Measurements from ENCODE around the gene FYCO1.
"Not testable (repeated sequence)": the region's sequence is repeated elsewhere in the genome, so short reads cannot be mapped to it uniquely, and the experiment has no call there.

FYCO1 gene

GRCh38 chr3:46010519-46011113, 15.0 kb upstream of the FYCO1 start:
- DNase-seq (ENCODE audit: low read depth in 2 of 3, low spot score in 2 of 3): no peak

- no peak for DNase-seq (ENCODE audit: low read depth in 2 of 3, low spot score in 2 of 3)
These were observed 12.4 kb upstream of the FYCO1 start for GRCh38 chr3:46008058-46008457.

- DNase-seq (ENCODE audit: low read depth in 2 of 3, low spot score in 2 of 3): no peak
These were observed 11.7 kb upstream of the FYCO1 start for GRCh38 chr3:46007280-46007679.

GRCh38 chr3:46006238-46007032, 10.8 kb upstream of the FYCO1 start:
- no peak for DNase-seq (ENCODE audit: low read depth in 2 of 3, low spot score in 2 of 3)

GRCh38 chr3:46003706-46004105, 8.1 kb upstream of the FYCO1 start:
- not testable (repeated sequence) for DNase-seq (ENCODE audit: low read depth in 2 of 3, low spot score in 2 of 3)

- no peak for DNase-seq (ENCODE audit: low read depth in 2 of 3, low spot score in 2 of 3)
These were observed 5.6 kb upstream of the FYCO1 start for GRCh38 chr3:46001178-46001577.

GRCh38 chr3:45997942-45998341, 2.3 kb upstream of the FYCO1 start:
- no peak for DNase-seq (ENCODE audit: low read depth in 2 of 3, low spot score in 2 of 3)

- DNase-seq (ENCODE audit: low read depth in 2 of 3, low spot score in 2 of 3): not testable (repeated sequence)
These were observed 1.9 kb upstream of the FYCO1 start for GRCh38 chr3:45997499-45997898.

GRCh38 chr3:45994419-45995235, 997 bp downstream of the FYCO1 start:
- DNase-seq (ENCODE audit: low read depth in 2 of 3, low spot score in 2 of 3): peak in 1 of 3 experiments; percentile 46

GRCh38 chr3:45993421-45994027, 2.1 kb downstream of the FYCO1 start:
- no peak for DNase-seq (ENCODE audit: low read depth in 2 of 3, low spot score in 2 of 3)

- DNase-seq (ENCODE audit: low read depth in 2 of 3, low spot score in 2 of 3): no peak
These were observed 2.8 kb downstream of the FYCO1 start for GRCh38 chr3:45992821-45993221.

- DNase-seq (ENCODE audit: low read depth in 2 of 3, low spot score in 2 of 3): no peak
These were observed 3.4 kb downstream of the FYCO1 start for GRCh38 chr3:45992133-45992729.

- DNase-seq (ENCODE audit: low read depth in 2 of 3, low spot score in 2 of 3): no peak
These were observed 4.3 kb downstream of the FYCO1 start for GRCh38 chr3:45991341-45991740.

GRCh38 chr3:45990181-45990580, 5.4 kb downstream of the FYCO1 start:
- DNase-seq (ENCODE audit: low read depth in 2 of 3, low spot score in 2 of 3): no peak

- no peak for DNase-seq (ENCODE audit: low read depth in 2 of 3, low spot score in 2 of 3)
These were observed 6.8 kb downstream of the FYCO1 start for GRCh38 chr3:45988804-45989203.

GRCh38 chr3:45988362-45988761, 7.3 kb downstream of the FYCO1 start:
- no peak for DNase-seq (ENCODE audit: low read depth in 2 of 3, low spot score in 2 of 3)

- DNase-seq (ENCODE audit: low read depth in 2 of 3, low spot score in 2 of 3): no peak
These were observed 8.0 kb downstream of the FYCO1 start for GRCh38 chr3:45987368-45988291.

GRCh38 chr3:45986303-45986982, 9.2 kb downstream of the FYCO1 start:
- no peak for DNase-seq (ENCODE audit: low read depth in 2 of 3, low spot score in 2 of 3)

GRCh38 chr3:45985532-45986302, 9.9 kb downstream of the FYCO1 start:
- DNase-seq (ENCODE audit: low read depth in 2 of 3, low spot score in 2 of 3): no peak

All from activated CD8-positive, alpha-beta memory T cell treated with anti-CD3 and anti-CD28 coated beads for 48 hours (primary cell).